Duodenal mucosa (tissue), 2 donors: ENCODE measurements around the gene HSPB3.
"Not testable (repeated sequence)": the region's sequence is repeated elsewhere in the genome, so short reads cannot be mapped to it uniquely, and the experiment has no call there.

Source experiments
- H3K27ac ChIP-seq: one replicate; pipeline ENCODE4 v1.7.0; 2013; ENCODE audit warnings: low read depth, low read length
- H3K27me3 ChIP-seq, 2 donors: one replicate each; pipeline ENCODE4 v1.7.0; 2013; ENCODE audit warnings: low read length in 2 of 2, control low read depth in 1 of 2; ENCODE audit not compliant: insufficient read depth in 2 of 2, control insufficient read depth in 1 of 2
- H3K36me3 ChIP-seq, 2 donors: one replicate each; pipeline ENCODE4 v1.7.0; 2013; ENCODE audit warnings: low read length in 2 of 2, control low read depth in 1 of 2; ENCODE audit not compliant: insufficient read depth in 2 of 2, control insufficient read depth in 1 of 2
- H3K4me1 ChIP-seq, 2 donors: one replicate each; pipeline ENCODE4 v1.7.0; 2013; ENCODE audit warnings: low read length in 2 of 2, control low read depth in 1 of 2; ENCODE audit not compliant: insufficient read depth in 2 of 2, control insufficient read depth in 1 of 2
- H3K4me3 ChIP-seq, 2 donors: one replicate each; pipeline ENCODE4 v1.7.0; 2013; ENCODE audit warnings: low read length in 2 of 2, low read depth in 1 of 2
- H3K9ac ChIP-seq, 2 donors: one replicate each; pipeline ENCODE4 v1.7.0; 2013; ENCODE audit warnings: low read length in 2 of 2, low read depth in 1 of 2
- H3K9me3 ChIP-seq, 2 donors: one replicate each; pipeline ENCODE4 v1.7.0; 2013; ENCODE audit warnings: low read length in 2 of 2, control low read depth in 1 of 2; ENCODE audit not compliant: control insufficient read depth in 1 of 2

Gene HSPB3

GRCh38 chr5:54476682-54477081 is 21.2 kb downstream of the HSPB3 start:
- Histone ChIP-seq H3K27ac (no peak overlapping the region), H3K9me3 (no peaks in the 10 kb centered on the region), H3K4me3 (no peak overlapping the region), H3K27me3 (peaks cover 0 to under 1% of the 10 kb centered on the region in 2 donors), H3K36me3 (no peaks in the 10 kb centered on the region), H3K4me1 (no peaks in the 10 kb centered on the region), H3K9ac (no peak overlapping the region)

- Histone ChIP-seq H3K4me3 (no peak overlapping the region), H3K27me3 (peaks cover 0 to 4% of the 10 kb centered on the region in 2 donors), H3K27ac (no peak overlapping the region), H3K9me3 (no peaks in the 10 kb centered on the region), H3K4me1 (no peaks in the 10 kb centered on the region), H3K9ac (no peak overlapping the region), H3K36me3 (no peaks in the 10 kb centered on the region)
These were observed 22.5 kb downstream of the HSPB3 start for GRCh38 chr5:54477941-54478478.

GRCh38 chr5:54480296-54480695 is 24.8 kb downstream of the HSPB3 start:
- H3K27ac ChIP-seq, result no peak overlapping the region
- no peaks in the 10 kb centered on the region for H3K9me3 ChIP-seq
- no peaks in the 10 kb centered on the region for H3K36me3 ChIP-seq
- H3K27me3 ChIP-seq, result peaks cover 0 to 4% of the 10 kb centered on the region in 2 donors
- no peak overlapping the region for H3K9ac ChIP-seq
- H3K4me1 ChIP-seq, result no peaks in the 10 kb centered on the region
- H3K4me3 ChIP-seq, result no peak overlapping the region

GRCh38 chr5:54484219-54484894 is 28.9 kb downstream of the HSPB3 start:
- no peak overlapping the region for H3K4me3 ChIP-seq
- H3K36me3 ChIP-seq, result no peaks in the 10 kb centered on the region
- no peak overlapping the region for H3K27ac ChIP-seq
- no peak overlapping the region for H3K9ac ChIP-seq
- peaks cover 0 to 4% of the 10 kb centered on the region in 2 donors for H3K27me3 ChIP-seq
- H3K9me3 ChIP-seq, result no peaks in the 10 kb centered on the region
- no peaks in the 10 kb centered on the region for H3K4me1 ChIP-seq

GRCh38 chr5:54485659-54486058 is 30.2 kb downstream of the HSPB3 start:
- H3K9ac ChIP-seq, H3K4me1 ChIP-seq, H3K9me3 ChIP-seq, H3K27me3 ChIP-seq, H3K27ac ChIP-seq, H3K4me3 ChIP-seq, H3K36me3 ChIP-seq: not testable (repeated sequence)

- H3K27me3 ChIP-seq, H3K9me3 ChIP-seq, H3K27ac ChIP-seq, H3K4me1 ChIP-seq, H3K9ac ChIP-seq, H3K4me3 ChIP-seq, H3K36me3 ChIP-seq: not testable (repeated sequence)
These were observed 34.1 kb downstream of the HSPB3 start for GRCh38 chr5:54489648-54489979.

- Histone ChIP-seq H3K4me3 (no peak overlapping the region), H3K27ac (no peak overlapping the region), H3K9ac (no peak overlapping the region), H3K4me1 (no peaks in the 10 kb centered on the region), H3K27me3 (peaks cover 3 to 5% of the 10 kb centered on the region in 2 donors), H3K36me3 (no peaks in the 10 kb centered on the region), H3K9me3 (no peaks in the 10 kb centered on the region)
These were observed 35.8 kb downstream of the HSPB3 start for GRCh38 chr5:54491326-54491725.

- no peak overlapping the region for H3K27ac ChIP-seq
- H3K36me3 ChIP-seq, result no peaks in the 10 kb centered on the region
- no peaks in the 10 kb centered on the region for H3K4me1 ChIP-seq
- H3K9ac ChIP-seq, result no peak overlapping the region
- peaks cover 3 to 5% of the 10 kb centered on the region in 2 donors for H3K27me3 ChIP-seq
- no peaks in the 10 kb centered on the region for H3K9me3 ChIP-seq
- no peak overlapping the region for H3K4me3 ChIP-seq
These were observed 36.7 kb downstream of the HSPB3 start for GRCh38 chr5:54492178-54492577.

GRCh38 chr5:54495027-54495426 is 39.5 kb downstream of the HSPB3 start:
- Histone ChIP-seq H3K27ac (no peak overlapping the region), H3K27me3 (peaks cover 3 to 5% of the 10 kb centered on the region in 2 donors), H3K9me3 (no peaks in the 10 kb centered on the region), H3K4me1 (no peaks in the 10 kb centered on the region), H3K4me3 (no peak overlapping the region), H3K9ac (no peak overlapping the region), H3K36me3 (no peaks in the 10 kb centered on the region)
